ENCODE data around the gene TMA16.

The TMA16 gene

GRCh38 chr4:163565226-163566135 is 71.0 kb downstream of the TMA16 start:
- DNase-seq = no peak

GRCh38 chr4:163566257-163566796 is 71.8 kb downstream of the TMA16 start:
- DNase-seq = no peak

GRCh38 chr4:163568843-163569242 is 74.4 kb downstream of the TMA16 start:
- DNase-seq = no peak

All from NCI-H2171 (cell line).